ENCODE data around the gene RASGRP2.

RASGRP2 gene

GRCh38 chr11:64751580-64751979 is 7.6 kb upstream of the RASGRP2 start:
- no peak overlapping the region for H3K4me3 ChIP-seq (ENCODE audit: low read depth, low read length)
- H3K36me3 ChIP-seq (replicated peaks): no peaks in the 10 kb centered on the region
- H3K27me3 ChIP-seq (replicated peaks): no peaks in the 10 kb centered on the region
- no peak for DNase-seq
- no peak overlapping the region for H3K27ac ChIP-seq
- no peak for TF ChIP-seq CTCF (IDR thresholded peaks at IDR 0.05; ENCODE audit: low read depth, low read length, missing control alignments)
- in situ Hi-C loops (cut with HindIII; ENCODE audit: low pct_ligation_motif_present, low sequenced_read_pairs): no loop called here

GRCh38 chr11:64751136-64751535 is 7.2 kb upstream of the RASGRP2 start:
- in situ Hi-C loops (cut with HindIII; ENCODE audit: low pct_ligation_motif_present, low sequenced_read_pairs): no loop called here
- H3K27me3 ChIP-seq (replicated peaks): no peaks in the 10 kb centered on the region
- no peaks in the 10 kb centered on the region for H3K36me3 ChIP-seq (replicated peaks)
- no peak overlapping the region for H3K4me3 ChIP-seq (ENCODE audit: low read depth, low read length)
- no peak for TF ChIP-seq CTCF (IDR thresholded peaks at IDR 0.05; ENCODE audit: low read depth, low read length, missing control alignments)
- DNase-seq: no peak
- no peak overlapping the region for H3K27ac ChIP-seq

- no peak overlapping the region for H3K4me3 ChIP-seq (ENCODE audit: low read depth, low read length)
- H3K27me3 ChIP-seq (replicated peaks): no peaks in the 10 kb centered on the region
- peak; percentile 15 for TF ChIP-seq CTCF (IDR thresholded peaks at IDR 0.05; ENCODE audit: low read depth, low read length, missing control alignments)
- H3K27ac ChIP-seq: no peak overlapping the region
- in situ Hi-C loops (cut with HindIII; ENCODE audit: low pct_ligation_motif_present, low sequenced_read_pairs): no loop called here
- H3K36me3 ChIP-seq (replicated peaks): no peaks in the 10 kb centered on the region
- no peak for DNase-seq
Measured at GRCh38 chr11:64750361-64751054, 6.6 kb upstream of the RASGRP2 start.

GRCh38 chr11:64747961-64748665 is 4.2 kb upstream of the RASGRP2 start:
- in situ Hi-C loops (cut with HindIII; ENCODE audit: low pct_ligation_motif_present, low sequenced_read_pairs): no loop called here
- H3K4me3 ChIP-seq (ENCODE audit: low read depth, low read length): no peak overlapping the region
- H3K27ac ChIP-seq: no peak overlapping the region
- peaks cover 6% of the 10 kb centered on the region for H3K27me3 ChIP-seq (replicated peaks)
- no peak for DNase-seq
- no peaks in the 10 kb centered on the region for H3K36me3 ChIP-seq (replicated peaks)
- no peak for TF ChIP-seq CTCF (IDR thresholded peaks at IDR 0.05; ENCODE audit: low read depth, low read length, missing control alignments)

GRCh38 chr11:64746486-64746885 is 2.5 kb upstream of the RASGRP2 start:
- H3K36me3 ChIP-seq (replicated peaks): no peaks in the 10 kb centered on the region
- H3K4me3 ChIP-seq (ENCODE audit: low read depth, low read length): no peak overlapping the region
- H3K27ac ChIP-seq: no peak overlapping the region
- in situ Hi-C loops (cut with HindIII; ENCODE audit: low pct_ligation_motif_present, low sequenced_read_pairs): no loop called here
- H3K27me3 ChIP-seq (replicated peaks): peaks cover 10% of the 10 kb centered on the region
- DNase-seq: no peak
- TF ChIP-seq CTCF (IDR thresholded peaks at IDR 0.05; ENCODE audit: low read depth, low read length, missing control alignments): no peak

All from brain microvascular endothelial cell (primary cell).